Mucosa of descending colon (tissue), 3 donors: Measurements from ENCODE around the gene ORC1. TPM values are rescaled to one million over a fixed set of nuclear protein-coding genes. Genes with fewer than 3 reads are reported as not detected.
A peak's percentile ranks its signal among the peaks of the same experiment; 100 is the strongest.

Experiments
- ATAC-seq: fragments of 200-7000 bp; cut with Tn5 transposase; one replicate; pipeline ENCODE4 v1.9.1; 2020; ENCODE audit warnings: mild to moderate bottlenecking, moderate library complexity
- DNase-seq, 3 donors: peaks; one replicate each; pipeline ENCODE4 v3.0.0-alpha.2; 2020
- H3K36me3 ChIP-seq: fragments of 200-600 bp; one replicate; pipeline ENCODE4 v1.8.0; 2021; ENCODE audit warnings: low read depth, mild to moderate bottlenecking
- H3K4me1 ChIP-seq: fragments of 200-600 bp; one replicate; pipeline ENCODE4 v1.8.0; 2021; ENCODE audit warnings: low read depth, mild to moderate bottlenecking
- H3K4me3 ChIP-seq: fragments of 200-600 bp; one replicate; pipeline ENCODE4 v1.8.0; 2021; ENCODE audit warnings: mild to moderate bottlenecking
- H3K9me3 ChIP-seq: fragments of 200-600 bp; one replicate; pipeline ENCODE4 v1.8.0; 2021; ENCODE audit warnings: mild to moderate bottlenecking
- CTCF ChIP-seq: fragments of 200-600 bp; IDR thresholded peaks from one replicate; pipeline ENCODE4 v1.8.0; 2022; ENCODE audit warnings: antibody characterized with exemption, mild to moderate bottlenecking
- intact Hi-C, 2 donors: fragments of 100-400 bp; cut with DNase I in 1 of 2; cut with micrococcal nuclease in 1 of 2; formaldehyde crosslinking; loops; one replicate each; pipeline versions ENCODE4 v1.11.0 to v1.11.1; 2022; cut with DNase I, micrococcal nuclease
- total RNA-seq, 3 donors: library from RNA; stranded (reverse); fragmentation: NEBNext Ultra II Directional in 2 of 3; extraction: Animal tissue kit (Norgen Biotek cat#: 25700) in 2 of 3; gene quantifications; one replicate each; pipeline versions ENCODE4 v1.2.1 to v1.2.4, GENCODE V29; 2021 to 2023
- donor health status: DM: no; HTN: no; CAD: no; lungs with moderate emphysema.
- donor health status: DM: no; HTN: no; CAD: no.
- donor health status: DM: no; HTN: yes; CAD: no.

Gene ORC1
- total RNA-seq, 3 donors from 2014 or later: 1.1 to 7.6 (median 2.1) TPM

- intact Hi-C loops: no loop called here
- no peak for DNase-seq
- no peak for TF ChIP-seq CTCF
- ATAC-seq: no peak
- no peak overlapping the region for H3K4me3 ChIP-seq
- no peaks in the 10 kb centered on the region for H3K4me1 ChIP-seq
- H3K36me3 ChIP-seq: no peaks in the 10 kb centered on the region
- H3K9me3 ChIP-seq: no peaks in the 10 kb centered on the region
These were observed 31.0 kb upstream of the ORC1 start for GRCh38 chr1:52435211-52435610.

GRCh38 chr1:52432807-52433206 is 28.6 kb upstream of the ORC1 start:
- no peak for TF ChIP-seq CTCF
- no peak overlapping the region for H3K4me3 ChIP-seq
- H3K36me3 ChIP-seq: no peaks in the 10 kb centered on the region
- DNase-seq (no peak), ATAC-seq (no peak)
- H3K9me3 ChIP-seq: no peaks in the 10 kb centered on the region
- intact Hi-C loops: no loop called here
- no peaks in the 10 kb centered on the region for H3K4me1 ChIP-seq

- no peaks in the 10 kb centered on the region for H3K4me1 ChIP-seq
- ATAC-seq: no peak
- DNase-seq: no peak
- TF ChIP-seq CTCF: no peak
- H3K36me3 ChIP-seq: no peaks in the 10 kb centered on the region
- intact Hi-C loops: no loop called here
- H3K9me3 ChIP-seq: no peaks in the 10 kb centered on the region
- H3K4me3 ChIP-seq: no peak overlapping the region
These were observed 22.9 kb upstream of the ORC1 start for GRCh38 chr1:52427152-52427551.

GRCh38 chr1:52426371-52426770 is 22.1 kb upstream of the ORC1 start:
- no peaks in the 10 kb centered on the region for H3K36me3 ChIP-seq
- TF ChIP-seq CTCF: no peak
- no peaks in the 10 kb centered on the region for H3K4me1 ChIP-seq
- no peak overlapping the region for H3K4me3 ChIP-seq
- ATAC-seq: no peak
- no peak for DNase-seq
- H3K9me3 ChIP-seq: no peaks in the 10 kb centered on the region
- intact Hi-C loops: no loop called here

GRCh38 chr1:52424813-52425212 is 20.6 kb upstream of the ORC1 start:
- H3K4me1 ChIP-seq: no peaks in the 10 kb centered on the region
- DNase-seq (no peak), ATAC-seq (no peak)
- H3K36me3 ChIP-seq: no peaks in the 10 kb centered on the region
- intact Hi-C loops: no loop called here
- no peak for TF ChIP-seq CTCF
- no peak overlapping the region for H3K4me3 ChIP-seq
- H3K9me3 ChIP-seq: no peaks in the 10 kb centered on the region

GRCh38 chr1:52424231-52424636 is 20.0 kb upstream of the ORC1 start:
- H3K4me3 ChIP-seq: no peak overlapping the region
- no peaks in the 10 kb centered on the region for H3K9me3 ChIP-seq
- no peak for TF ChIP-seq CTCF
- no peaks in the 10 kb centered on the region for H3K4me1 ChIP-seq
- H3K36me3 ChIP-seq: no peaks in the 10 kb centered on the region
- DNase-seq: no peak
- intact Hi-C loops: no loop called here
- ATAC-seq: peak; percentile 58
